DND-41 (cell line): Measurements from ENCODE around the gene SEMA3D.

Experiments used
- EZH2 ChIP-seq: IDR thresholded peaks from 3 replicates; pipeline ENCODE4 v1.6.1; 2012; ENCODE audit warnings: borderline replicate concordance, low read depth, mild to moderate bottlenecking, moderate library complexity, low read length, inconsistent platforms; ENCODE audit not compliant: severe bottlenecking
- TF ChIP-seq, protein P1 (sequence below): IDR thresholded peaks from 2 replicates; pipeline ENCODE4 v1.5.1; 2012; ENCODE audit warnings: borderline replicate concordance, low read length, moderate library complexity, mild to moderate bottlenecking; ENCODE audit not compliant: poor library complexity, severe bottlenecking; ENCODE audit errors: extremely low read depth

GRCh38 chr7:85019176-85019575, 167.7 kb downstream of the SEMA3D start:
- TF ChIP-seq EZH2 = no peak
- TF ChIP-seq, protein P1, sequence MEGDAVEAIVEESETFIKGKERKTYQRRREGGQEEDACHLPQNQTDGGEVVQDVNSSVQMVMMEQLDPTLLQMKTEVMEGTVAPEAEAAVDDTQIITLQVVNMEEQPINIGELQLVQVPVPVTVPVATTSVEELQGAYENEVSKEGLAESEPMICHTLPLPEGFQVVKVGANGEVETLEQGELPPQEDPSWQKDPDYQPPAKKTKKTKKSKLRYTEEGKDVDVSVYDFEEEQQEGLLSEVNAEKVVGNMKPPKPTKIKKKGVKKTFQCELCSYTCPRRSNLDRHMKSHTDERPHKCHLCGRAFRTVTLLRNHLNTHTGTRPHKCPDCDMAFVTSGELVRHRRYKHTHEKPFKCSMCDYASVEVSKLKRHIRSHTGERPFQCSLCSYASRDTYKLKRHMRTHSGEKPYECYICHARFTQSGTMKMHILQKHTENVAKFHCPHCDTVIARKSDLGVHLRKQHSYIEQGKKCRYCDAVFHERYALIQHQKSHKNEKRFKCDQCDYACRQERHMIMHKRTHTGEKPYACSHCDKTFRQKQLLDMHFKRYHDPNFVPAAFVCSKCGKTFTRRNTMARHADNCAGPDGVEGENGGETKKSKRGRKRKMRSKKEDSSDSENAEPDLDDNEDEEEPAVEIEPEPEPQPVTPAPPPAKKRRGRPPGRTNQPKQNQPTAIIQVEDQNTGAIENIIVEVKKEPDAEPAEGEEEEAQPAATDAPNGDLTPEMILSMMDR = no peak
